MCF 10A (cell line): Measurements from ENCODE around the gene CFB. TPM values are rescaled to one million over a fixed set of nuclear protein-coding genes. Genes with fewer than 3 reads are reported as not detected.

Experiments used
- Bru-seq: library from RNA; stranded (reverse); fragments of 400-500 nt; gene quantifications from one replicate; lab custom pipeline; 2021; lab: Mats Ljungman, UMichigan
- BruChase-seq, 2 experiments: library from RNA; stranded (reverse); fragments of 400-500 nt; gene quantifications; one replicate each; lab custom pipeline; 2021; lab: Mats Ljungman, UMichigan
- BruUV-seq: library from RNA; stranded (reverse); fragments of 400-500 nt; replicated peaks from 2 replicates; lab custom pipeline; 2021; lab: Mats Ljungman, UMichigan
- CTCF ChIA-PET: fragments of 300-600 bp; sonication (Branson Sonifier 250); formaldehyde crosslinking; extraction: SDS; loops from one replicate; lab custom pipeline; 2021; ENCODE audit warnings: antibody characterized with exemption, inconsistent platforms; lab: Yijun Ruan, JAX
- POLR2A ChIA-PET: fragments of 300-600, 350-650 bp; sonication (Branson Sonifier 250); formaldehyde crosslinking; extraction: SDS; loops from one replicate; lab custom pipeline; 2020; ENCODE audit warnings: antibody characterized with exemption, inconsistent platforms; lab: Yijun Ruan, JAX
- DNase-seq: peaks from one replicate; pipeline ENCODE4 v3.0.0-alpha.2; 2018; ENCODE audit not compliant: unreplicated experiment
- H3K27ac Mint-ChIP-seq: one replicate; pipeline ENCODE4 v1.8.0; 2022; ENCODE audit warnings: mild to moderate bottlenecking, low read depth, mixed read lengths; ENCODE audit not compliant: unreplicated experiment
- H3K27me3 Mint-ChIP-seq: one replicate; pipeline ENCODE4 v1.8.0; 2022; ENCODE audit warnings: mixed read lengths; ENCODE audit not compliant: insufficient read depth, unreplicated experiment
- H3K36me3 Mint-ChIP-seq: one replicate; pipeline ENCODE4 v1.8.0; 2022; ENCODE audit warnings: mild to moderate bottlenecking, moderate library complexity, mixed read lengths; ENCODE audit not compliant: insufficient read depth, unreplicated experiment
- H3K4me1 Mint-ChIP-seq: one replicate; pipeline ENCODE4 v1.8.0; 2022; ENCODE audit warnings: mixed read lengths; ENCODE audit not compliant: insufficient read depth, unreplicated experiment
- H3K4me3 Mint-ChIP-seq: one replicate; pipeline ENCODE4 v1.8.0; 2022; ENCODE audit warnings: mild to moderate bottlenecking, moderate library complexity, mixed read lengths; ENCODE audit not compliant: unreplicated experiment
- H3K9me3 Mint-ChIP-seq: one replicate; pipeline ENCODE4 v1.8.0; 2022; ENCODE audit warnings: mixed read lengths; ENCODE audit not compliant: unreplicated experiment
- intact Hi-C: fragments of 100-400 bp; cut with micrococcal nuclease; formaldehyde crosslinking; loops from 2 replicates; pipeline ENCODE4 v1.14.1; 2022
- long read RNA-seq: library from polyadenylated mRNA; stranded (forward); transcript quantifications from one replicate; pipeline ENCODE4 v2.0.0, GENCODE V29; 2022
- total RNA-seq: library from RNA; stranded (reverse); gene quantifications from 2 replicates; pipeline ENCODE4 v1.2.3, GENCODE V29; 2022
- TF ChIP-seq, protein P1 (sequence below): fragments of 200-600 bp; IDR thresholded peaks from one replicate; pipeline ENCODE4 v1.8.0; 2022; ENCODE audit warnings: antibody characterized with exemption, mild to moderate bottlenecking; ENCODE audit not compliant: unreplicated experiment

The CFB gene
- total RNA-seq (24.5 and 24.6 TPM in 2 replicates), Bru-seq, nascent RNA (percentile 37 among the genes with signal in this experiment), BruChase-seq, experiment 1, labeled RNA remaining after a 6-hour chase (percentile 61 among the genes with signal in this experiment), BruChase-seq, experiment 2, labeled RNA remaining after a 2-hour chase (percentile 49 among the genes with signal in this experiment)
- long read RNA-seq, transcript CFB-271 (18 exons, 2,862 nt) = major isoform, 122 of 137 reads
- long read RNA-seq, partial matches to known transcripts = 6 of 137 reads
- long read RNA-seq, other reads (novel, unspliced or antisense) = 9 of 137 reads

DNA sequence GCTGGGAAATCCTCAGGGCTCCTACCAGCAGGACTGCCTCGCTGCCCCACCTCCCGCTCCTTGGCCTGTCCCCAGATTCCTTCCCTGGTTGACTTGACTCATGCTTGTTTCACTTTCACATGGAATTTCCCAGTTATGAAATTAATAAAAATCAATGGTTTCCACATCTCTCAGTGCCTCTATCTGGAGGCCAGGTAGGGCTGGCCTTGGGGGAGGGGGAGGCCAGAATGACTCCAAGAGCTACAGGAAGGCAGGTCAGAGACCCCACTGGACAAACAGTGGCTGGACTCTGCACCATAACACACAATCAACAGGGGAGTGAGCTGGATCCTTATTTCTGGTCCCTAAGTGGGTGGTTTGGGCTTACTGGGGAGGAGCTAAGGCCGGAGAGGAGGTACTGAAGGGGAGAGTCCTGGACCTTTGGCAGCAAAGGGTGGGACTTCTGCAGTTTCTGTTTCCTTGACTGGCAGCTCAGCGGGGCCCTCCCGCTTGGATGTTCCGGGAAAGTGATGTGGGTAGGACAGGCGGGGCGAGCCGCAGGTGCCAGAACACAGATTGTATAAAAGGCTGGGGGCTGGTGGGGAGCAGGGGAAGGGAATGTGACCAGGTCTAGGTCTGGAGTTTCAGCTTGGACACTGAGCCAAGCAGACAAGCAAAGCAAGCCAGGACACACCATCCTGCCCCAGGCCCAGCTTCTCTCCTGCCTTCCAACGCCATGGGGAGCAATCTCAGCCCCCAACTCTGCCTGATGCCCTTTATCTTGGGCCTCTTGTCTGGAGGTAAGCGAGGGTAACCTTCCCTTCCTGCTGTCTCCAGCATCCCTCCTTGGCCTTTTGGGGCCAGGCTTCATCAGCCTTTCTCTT is at the start of gene CFB:
Gene CFB (plus strand): TSS at position 589 of the 863 bp plus-strand sequence. CDS start 127 bp downstream, at position 716.
- ChIA-PET POLR2A (interaction anchor here (0.6 to 3.0 kb wide), 19 partner anchors 12 to 1309 kb away, joined by 3 to 24 read pairs (median 5); partner anchors contain the start of genes DXO, EHMT2, FKBPL and NELFE), CTCF (interaction anchor here (0.6 to 0.9 kb wide), 3 partner anchors 25 to 333 kb away, joined by 3 to 4 read pairs (median 3); no protein-coding TSS in a partner anchor)
- H3K36me3 Mint-ChIP-seq = peaks cover 40% of the 10 kb centered on the region
- H3K9me3 Mint-ChIP-seq = no peaks in the 10 kb centered on the region
- TF ChIP-seq, protein P1, sequence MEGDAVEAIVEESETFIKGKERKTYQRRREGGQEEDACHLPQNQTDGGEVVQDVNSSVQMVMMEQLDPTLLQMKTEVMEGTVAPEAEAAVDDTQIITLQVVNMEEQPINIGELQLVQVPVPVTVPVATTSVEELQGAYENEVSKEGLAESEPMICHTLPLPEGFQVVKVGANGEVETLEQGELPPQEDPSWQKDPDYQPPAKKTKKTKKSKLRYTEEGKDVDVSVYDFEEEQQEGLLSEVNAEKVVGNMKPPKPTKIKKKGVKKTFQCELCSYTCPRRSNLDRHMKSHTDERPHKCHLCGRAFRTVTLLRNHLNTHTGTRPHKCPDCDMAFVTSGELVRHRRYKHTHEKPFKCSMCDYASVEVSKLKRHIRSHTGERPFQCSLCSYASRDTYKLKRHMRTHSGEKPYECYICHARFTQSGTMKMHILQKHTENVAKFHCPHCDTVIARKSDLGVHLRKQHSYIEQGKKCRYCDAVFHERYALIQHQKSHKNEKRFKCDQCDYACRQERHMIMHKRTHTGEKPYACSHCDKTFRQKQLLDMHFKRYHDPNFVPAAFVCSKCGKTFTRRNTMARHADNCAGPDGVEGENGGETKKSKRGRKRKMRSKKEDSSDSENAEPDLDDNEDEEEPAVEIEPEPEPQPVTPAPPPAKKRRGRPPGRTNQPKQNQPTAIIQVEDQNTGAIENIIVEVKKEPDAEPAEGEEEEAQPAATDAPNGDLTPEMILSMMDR = no peak
- no peaks in the 10 kb centered on the region for H3K27me3 Mint-ChIP-seq
- intact Hi-C loops = no loop called here
- peak; percentile 94 for DNase-seq
- H3K4me1 Mint-ChIP-seq = peaks cover 59% of the 10 kb centered on the region
- H3K4me3 Mint-ChIP-seq = peak within 1 kb of the TSS; percentile 64
- no TSS peak for BruUV-seq
- peak within 1 kb of the TSS; percentile 90 for H3K27ac Mint-ChIP-seq

DNA sequence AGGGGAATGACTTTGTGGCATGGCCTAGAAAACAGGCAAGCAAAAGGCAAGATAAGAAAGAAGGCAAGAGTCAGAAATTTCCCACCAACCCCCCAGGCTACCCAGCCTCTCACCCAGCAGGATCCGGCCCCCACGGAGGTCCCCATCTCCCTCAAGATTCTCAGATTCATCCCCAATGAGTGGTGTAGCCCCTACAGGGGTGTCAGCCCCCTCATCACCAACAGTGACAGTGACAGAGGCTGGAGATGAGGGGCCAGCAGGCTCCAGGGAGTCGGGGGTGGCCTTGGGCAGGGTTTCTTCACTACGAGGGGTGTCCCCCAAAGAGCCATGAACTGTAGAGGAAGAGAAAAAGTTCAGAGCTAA is 49.4 kb upstream of the CFB start:
- Mint-ChIP-seq H3K36me3 (peaks cover 58% of the 10 kb centered on the region), H3K4me1 (peaks cover 23% of the 10 kb centered on the region), H3K27me3 (no peaks in the 10 kb centered on the region), H3K9me3 (no peaks in the 10 kb centered on the region), H3K27ac (peak overlapping the region; percentile 64), H3K4me3 (peak overlapping the region; percentile 71)
- intact Hi-C loops = no loop called here
- ChIA-PET POLR2A (interaction anchor here (0.6 to 3.5 kb wide), 4 partner anchors 55 to 107 kb away, joined by 5 to 37 read pairs (median 22); partner anchors contain the start of gene DXO), CTCF (interaction anchor here (0.6 to 1.3 kb wide), 3 partner anchors 9 to 56 kb away, joined by 3 to 5 read pairs (median 4); no protein-coding TSS in a partner anchor)
- DNase-seq = no peak
- no TSS peak for BruUV-seq
- TF ChIP-seq, protein P1 = no peak

DNA sequence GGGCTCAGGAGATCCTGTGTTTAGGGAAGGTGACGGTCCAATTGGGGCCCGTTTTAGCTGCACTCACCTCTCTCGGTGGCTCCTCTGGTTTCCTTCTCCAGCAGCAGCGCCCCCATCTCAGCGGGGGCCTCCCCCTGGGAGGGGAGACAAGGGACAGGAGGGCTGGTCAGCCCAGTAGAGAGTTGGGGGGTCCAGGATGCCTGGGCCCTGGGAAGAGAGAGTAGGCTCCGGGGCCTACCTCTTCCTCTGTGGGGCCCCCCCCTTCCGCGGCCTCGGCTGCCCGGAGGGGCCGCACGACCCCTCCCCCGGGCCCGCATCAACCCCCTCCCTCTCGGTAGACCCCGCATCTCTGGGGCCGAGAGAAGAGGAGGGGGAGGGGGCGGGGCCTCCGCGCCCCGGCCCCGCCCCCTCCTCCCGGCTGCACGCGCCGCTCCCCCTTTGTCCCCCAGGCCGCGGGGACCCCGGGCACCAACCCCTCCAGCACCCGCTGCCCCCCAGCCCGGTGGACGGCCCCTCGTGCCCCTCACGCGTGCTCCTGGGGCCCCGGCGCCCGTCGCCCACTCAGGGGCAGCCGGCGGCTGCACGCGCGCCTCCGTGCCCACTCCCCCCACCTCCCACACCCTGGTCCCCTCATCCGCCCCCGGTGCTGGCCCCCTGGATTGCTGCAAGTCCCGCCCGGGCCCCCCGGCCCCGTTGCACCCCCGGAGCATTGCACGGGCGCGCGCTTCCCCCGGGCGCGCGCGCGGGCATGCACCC is 48.9 kb upstream of the CFB start:
- H3K9me3 Mint-ChIP-seq = no peaks in the 10 kb centered on the region
- TF ChIP-seq, protein P1 = no peak
- H3K27ac Mint-ChIP-seq = peak overlapping the region; percentile 64
- DNase-seq = no peak
- H3K36me3 Mint-ChIP-seq = peaks cover 52% of the 10 kb centered on the region
- peaks cover 23% of the 10 kb centered on the region for H3K4me1 Mint-ChIP-seq
- no peaks in the 10 kb centered on the region for H3K27me3 Mint-ChIP-seq
- ChIA-PET POLR2A (interaction anchor here (0.6 to 3.5 kb wide), 24 partner anchors 10 to 399 kb away, joined by 3 to 41 read pairs (median 6); partner anchors contain the start of genes BAG6, C6orf47, CFB and DDX39B), CTCF (interaction anchor here (1.2 to 1.9 kb wide), 4 partner anchors 10 to 55 kb away, joined by 3 to 28 read pairs (median 5); no protein-coding TSS in a partner anchor)
- intact Hi-C loops = no loop called here
- peak overlapping the region; percentile 93 for H3K4me3 Mint-ChIP-seq
- BruUV-seq = no TSS peak
